D721Med (cell line): ENCODE results near the gene GPATCH2.

Experiments
- DNase-seq: peaks from one replicate; pipeline ENCODE4 v3.0.0; 2011; ENCODE audit warnings: low spot score; ENCODE audit not compliant: insufficient read length
- FAIRE-seq: peaks from 2 replicates; lab custom pipeline; 2011; peaks lifted over from hg19 to GRCh38; lab: Jason Lieb, UNC
- CTCF ChIP-seq: IDR thresholded peaks from 2 replicates; pipeline ENCODE4 v1.5.1; 2012; ENCODE audit warnings: mild to moderate bottlenecking, control low read depth; ENCODE audit not compliant: insufficient read depth; ENCODE audit errors: missing control alignments

The GPATCH2 gene

GRCh38 chr1:217617126-217617525 is 13.8 kb downstream of the GPATCH2 start:
- FAIRE-seq (peak; percentile 48), DNase-seq (no peak)
- TF ChIP-seq CTCF = no peak

GRCh38 chr1:217614200-217614712 is 16.6 kb downstream of the GPATCH2 start:
- TF ChIP-seq CTCF = no peak
- DNase-seq = no peak
- no peak for FAIRE-seq

- FAIRE-seq (peak; percentile 85), DNase-seq (no peak)
- no peak for TF ChIP-seq CTCF
These were observed 25.5 kb downstream of the GPATCH2 start for GRCh38 chr1:217605390-217605789.

GRCh38 chr1:217602380-217602779 is 28.5 kb downstream of the GPATCH2 start:
- no peak for TF ChIP-seq CTCF
- peak; percentile 44 for FAIRE-seq
- DNase-seq = no peak

- TF ChIP-seq CTCF = no peak
- DNase-seq (no peak), FAIRE-seq (peak; percentile 69)
These were observed 31.7 kb downstream of the GPATCH2 start for GRCh38 chr1:217599154-217599553.

- no peak for FAIRE-seq
- DNase-seq = no peak
These were observed 40.3 kb downstream of the GPATCH2 start for GRCh38 chr1:217590598-217590997.

More at GRCh38 chr1:217590598-217590997, 40.3 kb downstream of the GPATCH2 start:
- TF ChIP-seq CTCF = no peak
